ENCODE data around the gene KDM5A. TPM values are rescaled to one million over a fixed set of nuclear protein-coding genes. Genes with fewer than 3 reads are reported as not detected.
"Not testable (repeated sequence)": the region's sequence is repeated elsewhere in the genome, so short reads cannot be mapped to it uniquely, and the experiment has no call there.

KDM5A gene
- total RNA-seq = 74.4 TPM

- DNase-seq = no peak
Observed at GRCh38 chr12:389142-390096, at the start of gene KDM5A. Gene KDM5A (minus strand): TSS chr12:389320. CDS start chr12:389091, 229 bp downstream.

GRCh38 chr12:435737-436136 is 46.6 kb upstream of the KDM5A start:
- DNase-seq = not testable (repeated sequence)

GRCh38 chr12:422526-422925 is 33.4 kb upstream of the KDM5A start:
- no peak for DNase-seq

- no peak for DNase-seq
Observed at GRCh38 chr12:418432-418831, 29.3 kb upstream of the KDM5A start.

- no peak for DNase-seq
Observed at GRCh38 chr12:414859-415258, 25.7 kb upstream of the KDM5A start.

- DNase-seq = no peak
Observed at GRCh38 chr12:402029-402389, 12.9 kb upstream of the KDM5A start.

- no peak for DNase-seq
Observed at GRCh38 chr12:401235-402028, 12.3 kb upstream of the KDM5A start, which contains the start of gene CCDC77. Gene CCDC77 (plus strand): TSS chr12:401644. CDS start chr12:409384, 7,740 bp downstream.

GRCh38 chr12:400828-401227 is 11.7 kb upstream of the KDM5A start:
- DNase-seq = no peak

- no peak for DNase-seq
Observed at GRCh38 chr12:388541-389141, 479 bp downstream of the KDM5A start.

GRCh38 chr12:388012-388411 is 1.1 kb downstream of the KDM5A start:
- no peak for DNase-seq

GRCh38 chr12:386651-387050 is 2.5 kb downstream of the KDM5A start:
- DNase-seq = no peak

GRCh38 chr12:370739-371485 is 18.2 kb downstream of the KDM5A start:
- DNase-seq = not testable (repeated sequence)

- no peak for DNase-seq
Observed at GRCh38 chr12:367972-368371, 21.1 kb downstream of the KDM5A start.

- no peak for DNase-seq
Observed at GRCh38 chr12:366820-367219, 22.3 kb downstream of the KDM5A start.

- DNase-seq = no peak
Observed at GRCh38 chr12:359091-359490, 30.0 kb downstream of the KDM5A start.

GRCh38 chr12:356276-356988 is 32.7 kb downstream of the KDM5A start:
- no peak for DNase-seq

- not testable (repeated sequence) for DNase-seq
Observed at GRCh38 chr12:351197-351596, 37.9 kb downstream of the KDM5A start.

- not testable (repeated sequence) for DNase-seq
Observed at GRCh38 chr12:349625-350024, 39.5 kb downstream of the KDM5A start.

GRCh38 chr12:343036-343435 is 46.1 kb downstream of the KDM5A start:
- not testable (repeated sequence) for DNase-seq

GRCh38 chr12:337039-337438 is 52.1 kb downstream of the KDM5A start:
- DNase-seq = no peak

- DNase-seq = no peak
Observed at GRCh38 chr12:334125-334524, 55.0 kb downstream of the KDM5A start.
